GM19397 (cell line): ENCODE data around the gene C10orf62.
A peak's percentile ranks its signal among the peaks of the same experiment; 100 is the strongest.
"Not testable (repeated sequence)": the region's sequence is repeated elsewhere in the genome, so short reads cannot be mapped to it uniquely, and the experiment has no call there.

ENCODE experiments used
- ATAC-seq: cut with Tn5 transposase; IDR thresholded peaks from one replicate; pipeline ENCODE4 v1.9.1; 2021; ENCODE audit warnings: mild to moderate bottlenecking, moderate library complexity; ENCODE audit not compliant: unreplicated experiment

Gene C10orf62

DNA sequence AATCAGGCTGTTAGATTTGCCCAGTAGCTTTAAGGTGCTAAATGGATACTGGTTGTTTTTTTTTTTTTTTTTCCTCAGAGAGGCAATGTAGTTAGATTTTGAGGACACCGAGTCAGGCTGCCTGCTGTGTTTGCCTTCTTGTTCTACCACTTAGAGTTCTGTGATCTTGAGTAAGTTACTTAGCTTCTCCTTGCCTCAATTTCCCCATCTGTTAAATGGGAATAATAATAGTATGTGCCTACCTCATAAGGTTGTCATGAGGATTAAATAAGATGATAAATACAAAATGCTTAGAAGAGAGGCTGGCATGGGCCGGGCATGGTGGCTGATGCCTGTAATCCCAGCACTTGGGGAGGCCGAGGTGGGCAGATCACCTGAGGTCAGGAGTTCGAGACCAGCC, 29.2 kb downstream of the C10orf62 start:
- ATAC-seq: no peak

DNA sequence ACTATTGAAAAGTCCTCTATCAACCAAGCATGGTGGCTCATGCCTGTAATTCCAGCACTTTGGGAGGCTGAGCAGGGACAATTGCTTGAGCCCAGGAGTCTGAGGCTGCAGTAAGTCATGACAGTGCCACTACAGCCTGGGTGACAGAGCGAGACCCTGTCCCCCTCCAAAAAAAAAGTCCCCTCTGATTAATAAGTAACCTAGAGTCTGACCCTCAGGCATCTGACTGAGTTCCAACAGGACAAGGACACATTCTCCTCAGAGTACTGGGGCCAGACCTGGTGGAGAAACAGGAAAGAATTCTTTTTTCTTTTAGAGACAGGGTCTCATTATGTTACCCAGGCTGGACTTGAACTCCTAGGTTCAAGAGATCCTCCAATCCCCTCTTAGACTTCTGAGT, 33.8 kb downstream of the C10orf62 start:
- ATAC-seq: no peak

- no peak for ATAC-seq
Observed at GRCh38 chr10:97627731-97628130, 38.2 kb downstream of the C10orf62 start.

- no peak for ATAC-seq
Observed at GRCh38 chr10:97628228-97628627, 38.7 kb downstream of the C10orf62 start.

GRCh38 chr10:97629289-97629688, 39.8 kb downstream of the C10orf62 start:
- ATAC-seq: no peak

- ATAC-seq: no peak
Observed at GRCh38 chr10:97631098-97631497, 41.6 kb downstream of the C10orf62 start.

DNA sequence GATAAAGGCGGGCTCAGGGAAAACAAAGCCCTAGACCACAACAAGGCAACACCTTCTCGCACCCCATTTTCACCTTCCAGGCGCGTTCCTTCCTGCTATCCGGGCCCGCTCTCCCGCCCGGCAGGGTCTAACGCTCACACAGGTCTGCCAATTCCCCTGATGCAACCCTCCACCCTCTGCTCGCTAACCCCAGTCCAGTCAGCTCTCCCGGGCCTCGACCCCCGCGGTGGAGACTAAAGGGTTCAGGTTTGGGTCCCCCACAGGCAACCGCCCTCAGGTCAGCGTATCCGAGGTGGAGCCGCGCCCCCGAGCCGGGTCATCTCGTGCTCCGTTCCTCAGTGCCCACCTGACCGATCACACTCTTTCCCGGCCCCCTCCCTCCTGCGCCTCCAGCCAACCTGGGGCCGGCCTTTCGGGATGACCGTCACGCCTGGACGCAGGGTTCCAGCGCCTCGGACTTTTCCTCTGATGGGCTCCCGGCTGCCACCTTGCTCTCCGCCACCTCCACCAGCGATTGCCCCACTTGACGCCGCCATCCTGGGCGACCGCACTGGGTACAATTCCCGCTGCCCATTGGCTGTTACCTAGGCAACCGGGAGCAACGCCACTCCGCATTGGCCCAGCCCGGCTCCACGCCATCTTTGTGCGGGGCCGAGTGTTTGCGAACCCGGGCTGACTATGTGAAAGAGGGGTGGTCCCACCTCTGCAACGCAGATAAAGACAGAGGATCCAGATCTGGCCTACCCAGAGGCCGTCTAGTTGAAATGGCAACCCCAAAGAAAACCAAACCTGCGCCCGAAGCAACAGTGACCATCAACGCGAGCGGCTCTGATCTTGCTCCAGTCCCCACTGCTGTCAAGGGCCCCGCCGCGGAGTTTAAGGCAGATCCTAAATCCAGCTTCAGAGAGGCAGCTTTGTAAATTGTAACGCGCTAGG, 43.7 kb downstream of the C10orf62 start, which contains the start of gene MORN4:
Gene MORN4 (minus strand): TSS at position 552 of the 936 bp plus-strand sequence. CDS start 13,847 bp downstream, outside the sequence.
- peak; percentile 100 for ATAC-seq

DNA sequence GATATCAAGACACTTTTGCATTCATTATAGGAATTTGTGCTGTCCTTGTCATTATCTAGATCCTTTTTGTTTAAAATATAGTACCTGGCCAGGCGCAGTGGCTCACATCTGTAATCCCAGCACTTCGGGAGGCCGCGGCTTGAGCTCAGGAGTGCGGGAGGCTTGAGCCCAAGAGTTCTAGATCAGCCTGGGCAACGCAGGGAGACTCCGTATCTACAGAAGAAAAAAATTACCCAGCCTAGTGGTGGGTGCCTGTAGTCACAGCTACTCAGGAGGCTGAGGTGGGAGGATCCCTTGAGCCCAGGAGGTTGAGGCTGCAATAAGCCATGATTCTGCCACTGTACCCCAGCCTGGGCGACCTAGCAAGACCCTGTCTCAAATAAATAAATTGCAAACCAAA, 44.4 kb downstream of the C10orf62 start:
- ATAC-seq: no peak

DNA sequence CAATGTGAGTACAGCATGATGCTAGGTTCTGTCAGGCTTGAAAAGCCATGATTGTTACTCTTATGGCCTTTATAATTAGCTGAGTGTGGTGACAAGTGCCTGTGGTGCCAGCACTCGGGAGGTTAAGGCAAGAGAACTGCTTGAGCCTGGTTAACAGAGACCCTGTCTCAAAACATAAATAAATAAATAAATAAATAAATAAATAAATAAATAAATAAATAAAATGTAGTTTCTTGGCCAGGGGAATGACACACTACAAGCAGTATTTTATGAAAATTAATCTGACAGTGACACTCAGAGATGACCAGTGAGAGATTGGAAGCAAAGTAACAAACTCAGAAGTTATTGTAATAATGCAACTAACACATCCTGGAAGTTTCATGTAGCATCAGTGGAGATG, 46.1 kb downstream of the C10orf62 start:
- ATAC-seq: no peak

DNA sequence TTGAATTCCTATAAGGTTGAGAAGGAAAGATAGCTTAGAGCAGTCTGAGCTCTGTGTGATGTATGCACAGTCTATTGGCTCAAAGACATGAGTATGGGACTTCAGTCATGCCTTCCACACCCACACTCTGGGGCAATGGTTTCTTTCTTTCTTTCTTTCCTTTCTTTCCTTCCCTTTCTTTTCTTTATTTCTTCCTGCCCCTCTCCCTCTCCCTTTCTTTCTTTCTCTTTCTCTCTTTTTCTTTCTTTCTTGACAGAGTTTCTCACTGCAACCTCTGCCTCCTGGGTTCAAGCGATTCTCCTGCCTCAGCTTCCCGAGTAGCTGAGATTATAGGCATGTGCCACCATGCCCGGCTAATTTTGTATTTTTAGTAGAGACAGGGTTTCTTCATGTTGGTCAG, 49.6 kb downstream of the C10orf62 start:
- ATAC-seq: not testable (repeated sequence)

DNA sequence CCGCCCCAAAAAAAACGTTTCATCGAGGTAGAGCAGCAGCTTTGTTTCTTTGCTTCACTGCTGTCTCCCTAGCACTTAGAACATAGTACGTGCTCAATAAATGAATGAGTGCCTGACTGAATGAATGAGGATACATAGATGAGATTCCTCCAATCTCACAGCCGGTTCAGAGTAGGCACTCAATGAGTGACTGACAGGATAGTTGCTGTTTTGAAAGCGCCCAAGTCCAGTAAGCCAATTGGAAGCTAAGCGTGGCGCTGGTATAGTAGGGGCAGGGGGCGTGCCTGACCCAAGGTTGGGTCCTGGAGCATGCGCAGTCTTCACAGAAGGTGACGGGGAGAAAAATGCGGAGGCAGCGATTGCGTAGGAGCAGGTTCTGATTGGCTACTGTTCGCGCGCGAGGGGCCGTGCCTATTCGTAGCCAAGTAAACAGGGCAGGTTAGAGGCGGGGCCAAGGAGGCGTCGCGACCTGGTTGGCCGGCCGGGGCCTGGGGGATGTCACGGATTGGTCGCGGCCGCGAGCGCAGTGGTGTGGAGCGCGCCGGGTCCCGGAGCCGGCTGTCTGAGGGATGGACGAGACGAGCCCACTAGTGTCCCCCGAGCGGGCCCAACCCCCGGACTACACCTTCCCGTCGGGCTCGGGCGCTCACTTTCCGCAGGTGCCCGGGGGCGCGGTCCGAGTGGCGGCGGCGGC, 50.8 kb downstream of the C10orf62 start, which contains the start of gene PI4K2A:
Gene PI4K2A (plus strand): TSS at position 498 of the 694 bp plus-strand sequence. CDS start 72 bp downstream, at position 570.
- peak; percentile 99 for ATAC-seq
